Hepatic stellate cell (primary cell): ENCODE results near the gene TBC1D20.

Source experiments
- DNase-seq: peaks from one replicate; pipeline ENCODE4 v3.0.0; 2011; ENCODE audit warnings: low spot score

Gene TBC1D20

DNA sequence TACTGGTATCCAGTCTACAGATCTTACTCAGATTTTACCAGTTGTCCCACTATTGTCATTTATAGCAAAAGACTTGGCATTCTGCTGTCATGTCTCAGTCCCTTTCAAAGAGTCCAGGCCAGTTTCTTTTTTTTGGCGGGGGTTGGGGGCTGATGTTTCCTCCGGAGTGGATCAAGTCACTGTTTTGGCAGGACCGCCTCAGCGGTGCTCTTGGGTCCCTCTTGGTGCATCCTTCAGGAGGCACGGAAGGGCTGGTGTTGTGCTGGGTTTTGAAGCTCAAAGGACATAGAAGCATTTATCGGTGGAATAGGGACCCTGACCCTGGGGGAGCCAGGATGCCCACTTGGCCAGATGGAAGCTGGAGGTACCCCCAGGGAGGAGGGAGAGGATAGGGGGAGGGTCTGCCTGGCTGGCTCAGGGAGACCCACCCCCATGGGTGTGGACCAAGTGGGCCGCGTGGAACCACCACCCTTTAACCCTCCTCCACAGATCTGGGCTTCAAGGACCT is 43.4 kb downstream of the TBC1D20 start:
- no peak for DNase-seq

DNA sequence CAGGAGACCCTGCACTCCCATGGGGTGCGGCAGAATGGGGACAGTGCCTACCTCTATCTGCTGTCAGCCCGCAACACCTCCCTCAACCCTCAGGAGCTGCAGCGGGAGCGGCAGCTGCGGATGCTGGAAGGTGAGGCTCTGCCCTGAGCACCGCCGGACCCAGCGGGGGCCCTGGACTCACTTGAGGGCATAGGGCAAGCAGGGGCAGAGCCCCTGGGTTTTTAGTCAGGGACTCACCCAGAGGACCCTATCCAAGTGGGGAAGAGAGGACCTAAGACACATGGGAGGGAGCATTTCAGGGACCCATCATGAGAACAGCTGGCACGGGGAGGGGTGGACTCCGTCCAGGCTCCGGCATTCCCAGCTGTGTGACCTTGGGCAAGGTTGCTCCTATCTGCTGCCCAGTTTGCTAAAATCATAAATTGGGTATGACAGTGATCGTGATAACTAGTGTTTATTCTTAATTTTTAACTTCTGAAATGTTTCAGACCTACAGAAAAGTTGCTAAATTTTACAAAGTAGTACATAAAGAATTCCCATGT is 44.5 kb downstream of the TBC1D20 start:
- no peak for DNase-seq

DNA sequence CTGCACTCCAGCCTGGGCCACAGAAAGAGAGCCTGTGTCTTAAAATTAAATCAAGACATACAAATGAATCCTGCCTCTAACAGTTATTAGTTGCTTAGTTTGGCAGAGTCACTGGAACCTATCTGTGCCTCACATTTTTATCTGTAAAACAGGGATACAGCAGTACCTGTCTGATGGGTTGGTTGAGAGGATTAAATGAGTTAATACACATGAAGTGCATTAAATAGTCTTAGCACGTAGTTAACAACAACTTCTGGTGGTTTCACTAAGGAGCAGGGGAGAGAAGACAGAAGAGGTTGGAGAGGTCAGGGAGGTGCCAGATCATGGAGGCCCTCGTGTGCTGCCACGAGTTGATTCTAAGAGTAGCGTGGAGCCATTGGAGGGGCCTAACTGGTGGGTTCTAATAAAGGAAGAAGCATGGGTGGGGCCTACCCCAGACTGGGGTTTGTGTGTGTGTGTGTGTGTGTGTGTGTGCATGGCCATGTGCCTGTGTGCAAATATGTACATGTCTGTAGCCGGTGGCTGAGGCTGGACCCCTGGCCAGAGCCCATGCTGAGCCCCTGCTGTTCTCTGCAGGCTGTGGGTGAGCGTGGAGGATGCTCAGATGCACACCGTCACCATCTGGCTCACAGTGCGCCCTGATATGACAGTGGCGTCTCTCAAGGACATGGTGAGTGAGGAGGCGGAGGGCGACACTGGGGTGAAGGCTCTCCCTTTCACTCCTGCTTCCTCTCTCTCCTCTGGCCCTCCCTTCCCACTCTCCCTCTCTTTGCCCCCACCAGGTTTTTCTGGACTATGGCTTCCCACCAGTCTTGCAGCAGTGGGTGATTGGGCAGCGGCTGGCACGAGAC is 45.2 kb downstream of the TBC1D20 start:
- no peak for DNase-seq

DNA sequence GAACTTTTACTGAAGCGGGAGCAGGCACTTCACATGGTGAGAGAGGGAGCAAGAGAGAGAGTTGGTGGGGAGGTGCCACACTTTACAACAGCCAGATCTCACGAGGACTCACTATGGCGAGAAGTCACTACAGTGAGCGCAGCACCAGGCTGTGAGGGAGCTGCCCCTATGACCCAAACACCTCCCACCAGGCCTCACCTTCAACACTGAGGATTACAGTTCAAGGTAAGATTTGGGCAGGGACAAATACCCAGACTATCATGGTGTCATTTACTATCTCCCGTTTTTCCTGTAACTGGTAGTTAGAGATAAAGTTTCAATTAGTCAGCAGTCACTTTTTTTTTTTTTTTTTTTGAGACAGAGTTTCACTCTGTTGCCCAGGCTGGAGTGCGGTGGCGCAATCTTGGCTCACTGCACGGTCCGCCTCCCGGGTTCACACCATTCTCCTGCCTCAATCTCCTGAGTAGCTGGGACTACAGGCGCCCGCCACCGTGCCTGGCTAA is 46.5 kb downstream of the TBC1D20 start:
- DNase-seq: no peak

DNA sequence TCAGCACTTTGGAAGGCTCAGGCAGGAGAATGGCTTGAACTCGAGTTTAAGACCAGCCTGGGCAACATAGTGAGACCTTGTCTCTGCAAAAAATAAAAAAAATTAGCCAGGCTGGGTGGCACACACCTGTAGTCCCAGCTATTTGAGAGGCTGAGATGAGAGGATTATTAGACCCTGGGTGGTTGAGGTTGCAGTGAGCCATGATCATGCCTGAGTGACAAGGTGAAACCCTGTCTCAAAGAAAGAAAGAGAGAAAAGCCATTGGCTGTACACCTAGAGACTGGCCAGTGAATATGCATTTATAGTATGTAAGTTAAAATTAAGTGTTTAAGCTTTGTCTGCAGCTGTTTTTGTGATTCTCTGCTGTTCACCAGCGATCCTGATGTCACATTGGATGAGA is 48.2 kb downstream of the TBC1D20 start:
- no peak for DNase-seq

DNA sequence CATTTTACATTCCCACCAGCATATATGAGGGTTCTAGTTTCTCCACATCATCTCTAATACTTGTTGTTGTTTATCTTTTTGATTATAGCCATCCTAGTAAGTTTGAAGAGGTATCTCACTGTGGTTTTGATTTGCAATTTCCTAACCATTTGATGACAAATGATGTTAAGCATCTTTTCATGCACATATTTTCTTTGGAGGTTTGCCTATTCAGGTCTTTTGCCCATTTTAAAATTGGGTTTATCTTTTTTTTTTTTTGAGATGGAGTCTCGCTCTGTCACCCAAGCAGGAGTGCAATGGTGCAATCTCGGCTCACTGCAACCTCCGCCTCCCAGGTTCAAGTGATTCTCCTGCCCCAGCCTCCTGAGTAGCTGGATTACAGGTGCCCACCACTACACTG is 50.3 kb downstream of the TBC1D20 start:
- no peak for DNase-seq

DNA sequence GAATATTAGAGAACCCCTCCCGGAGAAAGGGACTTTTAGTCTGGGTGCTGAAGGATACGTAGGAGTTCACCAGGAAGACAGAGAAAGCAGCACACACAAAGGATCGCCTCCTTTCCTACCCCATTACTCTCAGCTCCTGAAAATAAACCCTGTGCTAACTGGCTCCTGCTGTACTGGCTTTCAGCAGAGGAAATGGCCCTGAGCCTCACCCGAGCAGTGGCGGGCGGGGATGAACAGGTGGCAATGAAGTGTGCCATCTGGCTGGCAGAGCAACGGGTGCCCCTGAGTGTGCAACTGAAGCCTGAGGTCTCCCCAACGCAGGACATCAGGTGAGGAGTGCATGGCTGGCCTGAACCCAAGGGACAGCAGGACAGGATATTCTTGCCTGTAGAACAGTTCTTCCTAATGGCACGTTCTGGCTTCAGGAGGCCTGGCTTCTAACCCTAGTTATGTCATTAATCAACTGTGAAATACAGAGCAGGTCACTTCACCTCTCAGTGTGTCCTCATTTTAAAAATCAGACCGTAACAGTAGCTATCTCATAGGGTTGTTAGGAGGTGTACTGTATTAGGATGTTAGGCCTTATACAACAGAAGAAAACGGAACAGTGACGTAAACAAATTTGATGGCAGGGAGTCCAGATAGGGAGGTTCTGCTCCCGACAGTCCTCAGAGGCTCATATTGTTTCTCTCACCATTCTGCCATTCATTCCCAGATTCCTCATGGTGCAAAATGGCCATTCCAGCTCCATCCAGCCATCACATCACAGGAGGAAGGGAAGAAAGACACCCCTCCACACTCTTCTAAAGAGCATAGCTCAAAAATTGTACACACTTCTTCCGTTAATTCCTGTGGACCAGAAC is 52.4 kb downstream of the TBC1D20 start:
- DNase-seq: no peak

DNA sequence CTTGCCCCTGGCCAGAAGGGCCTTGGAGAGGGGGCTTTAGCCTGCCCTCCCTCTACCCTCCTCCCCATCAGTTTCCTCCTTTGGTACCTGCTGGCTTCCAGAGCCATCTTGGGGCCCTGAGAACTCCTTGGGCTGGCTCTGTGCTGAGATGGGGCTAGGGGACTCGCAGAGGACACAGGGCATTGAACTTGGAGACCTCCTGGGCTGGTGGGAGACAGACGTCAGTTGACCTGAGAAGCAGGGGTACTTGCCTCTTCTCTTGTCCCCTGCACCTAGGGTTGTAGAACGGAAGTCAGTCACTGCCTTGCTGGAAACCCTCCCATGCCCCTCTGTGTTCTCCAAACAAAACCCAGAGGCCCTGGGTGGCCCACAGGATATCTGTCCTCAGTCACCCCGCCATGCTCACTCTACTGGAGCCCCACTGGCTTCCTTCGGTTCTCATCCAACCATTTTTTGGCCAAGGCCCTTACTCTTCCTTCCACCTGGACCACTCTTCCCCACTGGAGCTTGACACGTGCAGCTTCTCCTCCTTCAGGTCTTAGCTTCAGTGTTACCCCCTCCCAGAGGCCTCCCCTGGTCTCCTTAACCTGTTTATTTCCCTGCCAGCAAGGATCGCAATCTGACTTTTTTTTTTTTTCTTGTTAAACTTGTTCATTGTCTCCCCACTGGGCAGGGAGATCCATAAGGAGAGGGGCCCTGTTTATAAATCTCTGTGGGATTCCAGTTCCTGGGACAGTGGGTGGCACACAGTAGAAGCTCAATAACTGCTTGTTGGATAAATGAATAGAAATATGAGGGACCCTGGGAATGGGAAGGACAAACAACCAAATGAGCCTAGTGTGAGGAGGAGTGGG is 53.3 kb downstream of the TBC1D20 start:
- DNase-seq: no peak

DNA sequence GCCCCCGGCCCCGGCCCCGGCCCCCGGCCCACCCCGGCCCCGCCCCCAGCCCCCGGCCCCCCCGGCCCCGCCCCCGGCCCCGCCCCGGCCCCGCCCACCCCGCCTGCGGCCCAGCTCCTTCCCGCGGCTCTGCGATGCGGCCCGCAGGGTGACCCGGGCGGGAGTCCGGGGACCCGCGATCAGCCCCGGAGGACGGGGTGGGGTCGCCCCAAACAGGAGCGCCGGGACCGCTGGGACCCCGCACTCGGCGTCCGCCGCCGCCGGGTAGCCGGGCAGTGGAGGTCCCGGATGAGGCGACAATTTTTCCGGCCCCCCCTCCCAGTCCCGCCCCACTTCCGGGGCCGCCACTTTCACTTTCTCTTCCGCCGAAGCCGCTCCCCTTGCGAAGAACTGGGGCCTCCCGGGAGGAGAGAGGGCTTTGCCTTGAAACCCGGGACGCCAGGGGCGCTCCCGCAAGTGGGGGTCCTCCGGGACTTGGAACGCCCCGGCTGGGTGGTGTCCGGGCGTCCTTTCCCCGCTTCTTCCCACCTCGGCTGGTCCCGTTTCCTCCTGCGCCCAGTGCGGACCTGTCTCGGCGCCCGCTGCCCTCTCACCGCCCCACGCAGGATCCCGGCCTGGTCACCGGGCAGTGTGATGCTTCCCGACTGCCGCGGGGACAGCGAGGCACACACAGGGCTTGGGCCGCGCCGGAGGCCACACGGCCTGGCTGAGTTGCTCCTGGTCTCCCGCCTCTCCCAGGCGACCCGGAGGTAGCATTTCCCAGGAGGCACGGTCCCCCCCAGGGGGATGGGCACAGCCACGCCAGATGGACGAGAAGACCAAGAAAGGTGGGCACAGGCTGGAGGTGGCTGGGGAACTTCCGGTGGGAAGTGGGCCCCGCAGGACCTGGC is 54.1 kb downstream of the TBC1D20 start, which contains the start of gene RBCK1:
RBCK1 (plus strand) TSS at position 347 of the 890 bp plus-strand sequence; CDS start at position 806, 459 bp downstream.
- DNase-seq: peak; percentile 99

DNA sequence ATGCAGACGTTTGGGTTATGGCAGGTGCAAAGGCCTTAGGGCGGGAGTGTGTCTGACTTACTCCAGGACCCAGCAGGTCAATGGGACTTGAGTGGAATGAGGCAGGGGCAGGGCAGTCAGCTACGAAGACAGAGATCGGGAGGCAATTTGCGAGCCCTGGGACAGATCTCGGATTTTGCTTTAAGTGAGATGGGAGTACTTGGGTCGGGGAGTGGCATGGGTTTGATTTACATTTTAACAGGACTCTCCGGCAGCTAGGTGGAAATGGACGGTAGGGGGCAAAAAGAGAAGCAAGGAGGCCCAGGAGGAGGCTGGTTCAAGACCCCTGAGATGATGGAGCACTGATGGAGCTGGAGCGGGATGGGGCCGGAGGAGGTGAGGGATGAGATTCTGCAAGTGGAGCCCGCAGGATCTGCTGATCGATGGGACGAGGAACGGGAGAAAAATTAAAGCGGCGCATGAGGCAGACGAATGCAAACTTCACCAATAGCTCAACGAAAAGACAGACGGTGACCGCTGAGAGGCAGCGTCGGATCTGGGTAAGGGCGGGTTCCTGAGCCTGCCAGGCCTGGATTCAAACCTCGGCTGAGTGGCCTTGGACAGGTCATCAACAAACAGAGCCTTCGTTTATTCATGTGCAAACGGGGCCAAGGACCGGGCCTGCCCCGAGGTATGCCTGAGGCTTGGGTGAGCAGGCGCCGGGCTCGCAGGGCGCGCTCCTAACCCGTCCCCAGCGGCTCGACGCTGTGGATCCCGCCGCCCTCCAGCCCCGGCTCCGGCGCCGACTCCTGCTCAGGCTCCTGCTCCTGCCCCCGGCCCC is 55.0 kb downstream of the TBC1D20 start:
- peak; percentile 89 for DNase-seq

DNA sequence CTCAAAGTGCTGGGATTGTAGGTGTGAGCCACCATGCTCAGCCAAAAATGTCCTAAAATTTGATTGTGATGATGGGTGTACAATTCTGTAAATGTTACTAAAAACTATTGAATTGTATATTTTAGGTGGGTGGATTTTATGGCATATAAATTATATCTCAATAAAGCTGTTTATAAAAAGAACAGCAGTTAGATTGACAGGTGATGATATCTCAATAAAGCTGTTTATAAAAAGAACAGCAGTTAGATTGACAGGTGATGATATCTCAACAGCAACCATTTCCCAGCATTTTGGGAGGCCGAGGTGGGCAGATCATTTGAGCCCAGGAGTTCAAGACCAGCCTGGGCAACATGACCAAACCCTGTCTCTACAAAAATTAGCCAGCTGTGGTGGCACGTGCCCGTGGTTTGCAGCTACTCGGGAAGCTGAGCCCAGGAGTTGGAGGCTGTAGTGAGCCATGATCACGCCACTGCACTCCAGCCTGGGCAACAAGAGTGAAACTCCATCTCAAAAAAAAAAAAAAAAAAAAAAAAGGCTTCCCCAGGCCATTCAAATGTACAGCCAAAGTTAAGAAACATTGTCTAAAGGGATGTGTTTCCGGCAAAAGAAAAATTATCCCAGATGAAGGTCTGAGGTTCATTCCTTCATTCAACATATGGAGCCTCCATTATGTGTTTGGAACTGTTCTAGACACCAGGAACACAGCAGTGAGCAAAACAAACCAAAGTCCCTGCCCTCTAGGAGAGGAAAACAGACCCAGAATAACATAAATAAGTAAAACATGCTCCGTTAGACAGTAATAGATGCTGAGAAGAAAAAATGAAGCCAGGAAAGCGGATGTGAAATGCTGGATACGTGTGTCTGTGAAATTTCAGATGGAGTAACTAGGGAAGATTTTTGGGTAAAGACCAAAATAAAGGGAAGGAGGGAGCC is 55.9 kb downstream of the TBC1D20 start:
- DNase-seq: no peak

DNA sequence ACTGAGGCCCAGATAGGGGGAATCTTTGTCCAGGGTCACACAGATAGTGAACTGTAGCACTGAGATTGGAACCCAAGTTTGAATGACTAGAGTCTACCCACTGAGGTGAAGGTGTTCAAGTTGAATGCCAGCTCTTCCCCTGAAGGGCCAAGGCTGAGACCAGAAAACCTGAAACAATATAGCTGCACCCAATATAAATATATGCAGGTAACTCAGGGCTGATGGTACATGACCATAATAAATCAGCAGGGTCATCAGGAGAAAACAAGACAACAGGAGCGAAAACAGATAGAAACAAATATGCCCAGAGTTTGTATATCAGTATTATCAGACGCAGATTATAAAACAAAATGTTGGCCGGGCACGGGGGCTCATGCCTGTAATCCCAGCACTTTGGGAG is 58.2 kb downstream of the TBC1D20 start:
- no peak for DNase-seq

DNA sequence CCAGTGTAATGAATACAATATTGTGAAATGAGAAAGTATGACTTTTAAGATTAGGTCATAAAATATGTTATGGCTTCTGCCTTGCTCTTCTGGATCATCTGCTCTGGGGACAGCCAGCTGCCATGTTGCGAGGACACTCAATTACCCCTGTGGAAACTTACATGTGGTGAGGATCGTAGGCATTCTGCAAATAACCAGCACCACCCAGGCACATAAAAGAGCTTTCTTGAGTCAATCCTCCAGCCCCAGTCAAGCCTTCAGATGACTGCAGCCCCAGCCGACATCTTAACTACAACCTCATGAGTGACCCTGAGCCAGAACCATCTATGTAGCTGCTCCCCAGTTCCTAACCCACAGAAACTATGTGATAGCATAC is 58.8 kb downstream of the TBC1D20 start:
- DNase-seq: no peak

DNA sequence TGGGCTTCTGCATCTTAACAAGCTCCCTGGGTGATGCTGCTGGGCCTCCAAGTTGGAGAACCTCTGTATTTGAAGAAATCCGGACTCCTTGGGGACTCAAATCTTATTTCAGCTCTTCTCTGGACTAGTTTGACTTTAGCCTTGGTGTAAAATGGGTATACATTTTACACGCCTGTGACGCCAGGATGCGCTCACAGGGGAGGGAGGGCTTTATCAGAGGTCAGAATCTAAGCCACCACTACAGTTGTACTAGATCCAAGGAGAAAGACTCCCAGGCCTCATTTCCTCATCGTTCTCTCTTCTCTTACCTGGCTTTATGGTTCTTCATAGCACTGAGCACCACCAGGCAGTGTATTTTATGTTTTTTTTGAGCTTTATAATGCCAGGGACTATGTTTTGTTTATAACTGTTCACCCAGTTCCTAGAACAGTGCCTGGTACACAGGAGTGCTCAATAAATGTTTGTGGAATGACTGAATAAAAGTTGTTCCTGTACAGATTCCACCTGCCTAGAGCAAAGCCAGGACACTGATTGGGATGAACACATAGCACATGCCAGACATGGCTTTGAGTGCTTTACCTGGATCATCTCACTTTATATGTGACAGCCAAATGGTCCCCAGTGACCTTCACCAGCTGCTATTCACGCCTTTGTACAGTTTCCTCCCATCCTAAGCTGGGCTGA is 59.3 kb downstream of the TBC1D20 start:
- DNase-seq: no peak

DNA sequence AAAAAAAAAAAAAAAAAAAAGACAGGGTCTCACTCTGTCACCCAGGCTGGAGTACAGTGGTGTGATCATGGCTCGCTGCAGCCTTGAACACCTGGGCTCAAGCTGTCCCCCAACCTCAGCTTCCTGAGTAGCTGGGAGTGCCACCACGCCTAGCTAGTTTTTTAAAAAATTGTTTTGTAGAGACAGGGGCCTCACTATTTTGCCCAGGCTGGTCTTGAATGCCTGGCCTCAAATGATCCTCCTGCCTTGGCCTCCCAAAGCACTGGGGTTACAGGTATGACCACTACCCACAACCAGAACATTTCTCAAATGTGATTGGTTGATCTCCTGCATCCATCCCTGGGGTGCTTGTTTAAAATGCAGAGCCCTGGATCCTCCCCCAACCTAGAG is 59.8 kb downstream of the TBC1D20 start:
- no peak for DNase-seq

DNA sequence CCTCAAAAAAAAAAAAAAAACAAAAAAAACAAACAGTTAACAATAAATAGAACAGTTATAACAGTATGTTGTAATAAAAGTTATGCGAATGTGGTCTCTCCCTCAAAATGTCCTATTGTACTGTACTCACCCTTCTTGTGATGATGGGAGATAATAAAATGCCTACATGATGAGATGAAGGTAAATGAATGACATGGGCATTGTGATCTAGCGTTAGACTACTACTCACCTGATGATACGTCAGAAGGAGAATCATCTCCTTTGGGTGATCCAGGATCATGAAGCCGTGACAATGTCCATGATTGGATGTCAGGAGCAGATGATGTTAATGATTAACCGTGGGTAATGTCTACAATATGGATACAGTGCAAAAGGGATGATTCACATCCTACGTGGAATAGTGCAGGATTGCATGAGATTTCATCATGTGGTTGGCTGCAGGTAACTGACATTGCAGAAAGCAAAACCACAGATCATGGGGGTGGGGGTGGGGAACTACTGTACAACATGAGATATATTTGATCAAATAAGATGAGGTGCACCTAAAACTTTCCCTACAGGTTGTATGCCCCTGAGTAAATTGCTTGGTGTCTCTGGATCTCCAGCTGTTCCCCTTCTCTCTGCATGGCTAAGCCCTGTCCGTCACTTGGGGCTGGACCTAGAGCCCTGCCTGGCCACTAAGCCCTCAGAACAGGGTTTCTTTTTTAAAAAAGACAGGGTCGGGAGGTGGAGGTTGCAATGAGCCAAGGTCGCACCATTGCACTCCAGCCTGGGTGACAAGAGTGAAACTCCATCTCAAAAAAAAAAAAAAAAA is 60.4 kb downstream of the TBC1D20 start:
- no peak for DNase-seq
